Activated CD4-positive, alpha-beta T cell treated with anti-CD3 and anti-CD28 coated beads, Interleukin-2, amount 50 U/mL, for 48 hours (primary cell): ENCODE data around the gene KLHL21.
A peak's percentile ranks its signal among the peaks of the same experiment; 100 is the strongest.

ENCODE experiments used
- DNase-seq, 2 experiments: peaks; one replicate each; pipeline ENCODE4 v3.0.0-alpha.2; 2020

Gene KLHL21

DNA sequence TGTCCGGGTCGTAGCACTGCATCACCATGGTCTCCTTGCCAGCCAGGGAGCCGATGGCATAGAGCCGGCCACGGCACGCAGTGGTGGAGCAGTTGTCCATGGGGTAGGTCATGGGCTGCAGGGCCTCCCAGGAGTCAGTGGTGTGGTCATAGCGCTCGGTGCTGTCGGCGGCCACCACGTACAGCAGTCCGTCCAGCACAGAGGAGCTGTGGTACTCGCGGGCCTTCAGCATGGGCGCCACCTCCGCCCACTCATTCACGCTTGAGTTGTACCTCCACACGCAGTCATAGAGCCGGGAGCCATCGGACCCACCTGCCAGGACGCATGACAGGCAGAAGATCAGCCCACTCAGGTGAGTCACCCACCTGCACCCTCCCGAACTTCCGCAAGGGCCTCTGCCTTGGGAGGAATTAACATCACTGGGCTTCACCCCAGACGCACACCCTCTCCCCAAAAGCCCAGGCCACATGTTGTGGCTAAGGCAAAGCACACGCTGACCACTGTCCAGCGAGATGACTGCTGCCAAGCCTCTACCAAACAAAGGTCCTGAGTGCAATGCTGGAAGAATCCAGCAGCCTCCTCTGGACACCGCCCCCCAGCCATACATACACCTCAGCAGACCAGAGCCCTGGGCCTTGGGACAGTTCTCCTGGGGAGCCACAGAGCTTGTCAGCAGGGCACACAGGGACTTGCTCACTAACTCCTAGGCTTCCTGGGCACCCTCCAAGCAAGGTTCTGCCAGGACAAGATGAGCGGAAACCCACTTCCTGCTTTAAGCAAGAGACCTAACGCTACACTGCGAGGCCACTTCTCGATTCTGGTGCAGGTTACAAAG, 3.3 kb downstream of the KLHL21 start:
- DNase-seq, result peak; percentile 57 to 63

DNA sequence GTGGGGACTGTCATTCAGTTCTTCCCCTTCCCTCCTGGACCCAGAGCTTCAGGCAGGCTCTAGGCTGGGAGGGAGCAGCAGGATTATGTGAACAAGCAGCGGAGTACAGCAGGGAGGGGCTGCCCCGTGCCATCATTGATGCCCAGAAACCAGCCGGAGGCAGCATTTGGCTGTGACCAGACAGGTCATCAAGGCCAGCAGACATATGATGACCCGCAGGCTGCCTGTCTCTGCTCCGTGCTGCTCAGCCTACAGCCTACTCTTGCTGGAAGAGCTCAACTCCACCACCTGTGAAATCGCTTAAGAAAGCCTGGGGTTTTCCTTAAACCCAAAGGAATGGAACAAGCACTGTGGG, 4.9 kb downstream of the KLHL21 start:
- DNase-seq, result no peak

DNA sequence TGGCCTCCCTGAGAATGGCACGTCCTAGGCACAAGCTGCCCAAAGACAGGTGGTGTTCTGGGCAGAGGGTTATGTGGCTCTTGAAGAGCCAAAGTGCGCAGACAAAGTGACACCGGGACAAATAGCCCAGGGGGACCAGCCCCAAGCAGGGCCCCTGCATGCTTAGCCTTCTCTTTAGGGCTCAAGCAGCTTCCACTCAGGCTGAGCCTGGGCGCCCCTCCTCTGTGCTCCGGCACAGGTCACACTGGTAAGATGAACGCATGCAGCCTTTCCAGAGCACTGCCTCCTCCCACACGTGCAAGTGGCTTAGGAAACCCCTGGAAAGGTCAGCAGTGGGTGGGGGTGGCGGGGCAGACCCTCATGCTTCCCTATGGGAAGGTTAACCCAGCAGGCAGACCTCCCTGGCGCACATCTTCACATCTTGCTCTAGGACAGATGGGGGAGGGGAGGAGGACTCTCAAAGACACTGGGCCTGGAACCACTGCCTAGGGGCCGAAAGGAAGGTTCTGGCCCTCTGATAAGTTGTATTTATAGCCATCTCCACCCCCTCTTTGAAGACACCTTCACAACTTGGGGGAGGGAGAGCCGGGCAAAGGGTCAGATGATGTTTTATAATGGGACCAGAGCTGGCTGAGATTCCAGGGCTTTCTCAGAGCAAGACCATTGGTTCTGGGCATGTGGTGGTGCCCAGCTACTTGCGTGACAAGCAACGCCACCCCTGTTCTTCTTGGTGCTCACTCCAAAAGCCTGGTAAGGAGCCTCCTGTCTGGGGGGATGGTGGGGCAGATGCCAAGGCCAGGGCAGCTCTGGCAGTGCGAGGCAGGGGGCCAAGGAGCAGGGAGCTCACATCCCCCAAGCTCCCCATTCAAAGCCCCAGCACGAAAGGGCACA, 5.5 kb downstream of the KLHL21 start:
- no peak for DNase-seq

DNA sequence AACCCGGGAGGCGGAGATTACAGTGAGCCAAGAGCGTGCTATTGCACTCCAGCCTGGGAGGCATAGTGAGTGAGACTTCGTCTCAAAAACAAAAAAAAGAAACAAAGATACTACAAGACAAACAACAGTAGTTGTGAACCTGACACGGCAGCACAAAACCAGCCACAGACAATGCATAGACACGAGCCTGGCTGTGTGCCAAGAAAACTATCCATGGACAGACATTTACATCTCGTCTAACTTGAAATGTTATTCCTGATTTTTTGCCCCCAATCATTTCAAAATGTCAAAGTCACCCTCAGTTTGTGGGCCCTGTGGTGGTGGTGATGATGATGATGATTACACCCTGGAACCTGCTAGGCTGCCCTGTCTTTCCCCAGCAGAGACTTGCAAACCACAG, 6.3 kb downstream of the KLHL21 start:
- no peak for DNase-seq

DNA sequence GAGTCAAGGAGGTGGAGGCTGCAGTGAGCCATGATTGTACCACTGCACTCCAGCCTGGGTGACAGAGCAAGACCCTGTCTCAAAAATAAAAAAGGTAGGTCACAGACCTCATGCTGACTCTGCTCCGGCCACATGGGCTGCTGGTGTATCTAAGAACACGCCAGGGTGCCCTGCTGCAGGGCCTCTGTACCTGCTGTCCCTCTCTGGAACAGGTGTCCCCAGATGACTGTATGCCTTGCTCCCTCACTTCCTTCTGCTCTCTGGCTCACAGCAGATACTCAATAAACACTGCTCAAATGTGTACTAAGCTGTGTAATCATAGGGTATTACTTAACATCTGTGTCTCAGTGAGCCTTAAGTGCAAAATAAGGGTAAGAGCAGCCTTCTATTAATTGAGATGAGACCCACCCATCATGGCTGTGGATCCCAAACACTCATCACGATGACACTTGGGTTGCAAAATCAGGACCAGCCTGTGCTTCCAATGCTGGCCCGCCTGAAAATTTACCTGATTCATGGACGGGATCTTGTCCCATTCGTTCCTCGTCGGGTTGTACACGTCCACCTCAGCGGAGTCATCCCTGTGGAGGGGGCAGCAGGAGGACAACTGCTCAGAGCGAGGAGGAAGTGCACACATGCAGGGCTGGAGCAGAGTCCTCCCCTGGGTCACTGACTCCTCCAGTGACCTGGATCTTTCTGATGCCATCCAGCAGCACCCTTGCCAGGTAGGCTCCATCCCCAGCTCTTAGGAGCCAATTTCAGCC, 7.5 kb downstream of the KLHL21 start:
- DNase-seq, result no peak

DNA sequence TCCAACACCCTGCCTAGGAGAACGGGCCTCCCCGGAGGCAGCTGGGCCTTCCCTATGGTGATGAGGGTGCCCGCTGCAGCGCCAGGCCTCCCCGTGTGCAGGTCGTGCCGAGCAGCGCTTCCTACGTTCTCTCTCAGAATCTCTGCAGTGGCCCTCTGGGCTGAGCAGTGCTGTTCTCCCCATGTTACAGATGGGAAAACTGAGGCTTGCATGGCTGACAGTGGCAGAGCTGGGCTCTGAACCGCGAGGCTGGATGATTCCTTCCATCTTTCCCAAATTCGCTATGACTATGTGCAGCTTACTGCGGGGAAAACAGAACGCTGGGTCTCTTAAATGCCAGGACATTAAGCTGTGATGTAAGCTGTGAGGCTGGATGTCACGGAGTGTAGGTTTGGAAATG, 8.9 kb downstream of the KLHL21 start:
- DNase-seq, result no peak

DNA sequence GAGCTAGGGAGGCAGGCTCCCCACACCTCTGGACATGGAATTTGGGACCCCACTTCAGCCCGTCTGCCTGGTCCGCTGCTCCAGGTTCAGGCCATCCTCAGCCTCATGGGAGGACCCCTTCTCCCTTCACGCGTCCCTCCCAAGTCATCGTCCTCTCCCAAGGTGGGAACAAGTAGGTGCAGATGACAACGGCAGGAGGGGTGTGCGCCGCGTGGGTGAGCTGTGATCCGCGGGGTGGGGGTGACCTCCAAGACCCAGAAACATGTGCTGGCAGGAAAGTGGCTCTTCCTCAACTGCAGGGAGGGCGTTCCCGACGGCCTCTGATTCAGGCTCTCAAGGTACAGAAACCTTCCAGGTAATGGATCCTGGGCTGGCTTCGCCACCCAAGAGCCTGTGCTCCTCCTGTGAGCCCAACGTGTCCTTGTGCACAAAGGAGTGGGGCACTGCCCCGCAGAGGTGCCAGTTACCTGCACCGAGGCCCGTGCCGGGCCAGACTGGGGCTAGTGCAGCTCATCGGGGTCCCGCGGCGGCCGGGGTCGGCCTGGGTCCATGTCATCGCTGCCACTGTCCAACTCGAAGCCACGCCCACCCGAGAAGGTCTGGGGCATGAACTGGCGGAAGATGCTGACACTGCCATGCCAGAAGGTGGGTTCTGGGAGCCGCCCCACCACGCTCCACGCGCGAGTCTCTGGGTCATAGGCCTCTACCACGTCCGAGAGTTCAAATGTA, 9.6 kb downstream of the KLHL21 start:
- no peak for DNase-seq

DNA sequence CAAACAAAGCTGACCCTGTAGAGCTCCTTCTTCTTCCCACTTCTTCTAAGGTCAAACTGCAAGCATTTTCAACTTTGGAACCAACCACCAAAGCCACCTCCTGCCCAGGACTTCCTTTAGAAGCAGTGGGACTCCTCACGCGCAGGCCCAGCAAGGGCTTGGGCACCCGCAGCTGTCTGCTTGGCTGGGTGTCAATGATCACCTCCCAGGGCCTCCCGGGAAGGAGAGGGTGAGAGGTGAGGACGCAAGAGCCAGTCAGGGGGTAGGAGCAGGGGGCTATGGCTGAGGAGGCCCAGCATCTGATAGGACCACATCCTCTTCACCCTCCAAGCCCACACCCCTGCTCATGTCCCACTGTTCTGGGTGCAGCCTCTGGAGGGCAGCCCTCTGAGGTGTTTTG, 10.2 kb downstream of the KLHL21 start:
- DNase-seq, result no peak

DNA sequence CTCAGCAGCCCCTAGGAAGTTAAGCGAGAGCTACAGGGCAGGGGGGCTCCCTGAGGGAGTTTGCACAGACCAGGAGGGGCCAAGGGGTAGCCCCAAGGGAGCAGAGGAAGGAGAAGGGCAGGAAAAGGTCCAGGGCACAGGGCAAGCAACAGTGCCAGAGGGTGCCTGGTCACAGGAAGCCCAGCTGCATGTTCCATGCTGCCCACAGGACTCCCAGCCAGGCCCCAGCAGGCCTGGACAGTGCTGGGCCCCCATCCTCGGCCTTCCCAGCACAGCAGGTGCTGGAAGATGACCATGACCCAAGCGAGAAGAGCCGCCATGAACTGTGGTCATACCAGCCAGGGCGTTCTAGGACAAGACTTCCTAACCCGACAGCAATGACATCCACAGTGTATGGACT, 11.0 kb downstream of the KLHL21 start:
- DNase-seq, result no peak

DNA sequence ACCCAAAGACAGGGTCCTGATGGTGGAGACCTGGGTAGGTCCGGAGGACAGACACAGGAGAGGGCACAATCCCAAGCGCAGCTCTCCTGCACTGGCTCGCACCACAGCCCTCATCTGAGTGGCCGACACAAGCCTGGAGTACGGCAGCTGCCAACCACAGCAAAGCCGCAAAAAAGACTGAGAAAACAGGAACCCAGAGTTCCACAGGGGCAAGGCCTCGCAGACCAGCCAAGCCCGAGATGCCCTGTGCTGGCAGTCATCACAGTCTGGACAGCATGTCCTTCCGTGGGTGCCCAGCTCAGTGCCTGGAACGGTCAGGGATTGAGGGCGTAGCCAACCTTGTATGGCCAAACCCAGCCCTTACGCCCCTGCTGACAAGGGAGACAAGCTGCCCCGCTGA, 11.4 kb downstream of the KLHL21 start:
- DNase-seq, result no peak

DNA sequence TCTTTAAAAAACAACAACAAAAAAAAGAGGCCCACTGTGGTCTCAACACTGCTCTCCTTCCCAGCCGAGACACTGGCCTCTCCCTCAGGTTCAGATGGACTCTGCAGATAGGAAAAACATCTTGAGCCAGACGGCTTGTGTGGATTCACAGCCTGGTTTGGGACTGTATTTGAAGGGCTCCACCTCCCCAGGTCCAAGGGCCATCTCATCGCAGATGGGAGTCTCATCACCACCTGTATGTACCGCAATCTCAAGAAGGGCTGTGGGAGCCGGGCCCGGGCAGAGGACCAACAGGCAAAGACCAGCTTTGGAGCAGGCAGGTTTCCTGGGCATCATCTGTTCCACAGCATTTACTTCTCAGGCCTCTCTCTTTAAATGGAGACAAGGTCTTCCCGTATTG, 12.6 kb downstream of the KLHL21 start:
- no peak for DNase-seq

DNA sequence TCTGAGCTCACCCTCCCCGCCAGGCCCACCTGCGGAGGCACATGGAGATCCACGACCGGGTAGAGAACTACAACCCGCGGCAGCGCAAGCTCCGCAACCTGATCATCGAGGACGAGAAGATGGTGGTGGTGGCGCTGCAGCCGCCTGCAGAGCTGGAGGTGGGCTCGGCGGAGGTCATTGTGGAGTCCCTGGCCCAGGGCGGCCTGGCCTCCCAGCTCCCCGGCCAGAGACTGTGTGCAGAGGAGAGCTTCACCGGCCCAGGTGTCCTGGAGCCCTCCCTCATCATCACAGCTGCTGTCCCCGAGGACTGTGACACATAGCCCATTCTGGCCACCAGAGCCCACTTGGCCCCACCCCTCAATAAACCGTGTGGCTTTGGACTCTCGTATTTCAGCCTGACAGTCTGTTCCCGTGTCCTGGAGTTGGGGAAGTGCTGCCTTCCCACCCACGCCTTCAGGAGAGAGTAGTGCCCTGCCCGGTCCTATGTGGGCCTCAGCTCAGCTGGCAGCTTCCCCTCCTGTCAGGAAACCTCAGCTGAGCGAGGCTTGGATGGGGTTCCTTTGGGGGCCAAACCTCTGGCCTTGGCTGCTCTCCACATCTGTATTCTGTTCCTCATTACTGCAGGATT, 13.7 kb downstream of the KLHL21 start:
- no peak for DNase-seq

DNA sequence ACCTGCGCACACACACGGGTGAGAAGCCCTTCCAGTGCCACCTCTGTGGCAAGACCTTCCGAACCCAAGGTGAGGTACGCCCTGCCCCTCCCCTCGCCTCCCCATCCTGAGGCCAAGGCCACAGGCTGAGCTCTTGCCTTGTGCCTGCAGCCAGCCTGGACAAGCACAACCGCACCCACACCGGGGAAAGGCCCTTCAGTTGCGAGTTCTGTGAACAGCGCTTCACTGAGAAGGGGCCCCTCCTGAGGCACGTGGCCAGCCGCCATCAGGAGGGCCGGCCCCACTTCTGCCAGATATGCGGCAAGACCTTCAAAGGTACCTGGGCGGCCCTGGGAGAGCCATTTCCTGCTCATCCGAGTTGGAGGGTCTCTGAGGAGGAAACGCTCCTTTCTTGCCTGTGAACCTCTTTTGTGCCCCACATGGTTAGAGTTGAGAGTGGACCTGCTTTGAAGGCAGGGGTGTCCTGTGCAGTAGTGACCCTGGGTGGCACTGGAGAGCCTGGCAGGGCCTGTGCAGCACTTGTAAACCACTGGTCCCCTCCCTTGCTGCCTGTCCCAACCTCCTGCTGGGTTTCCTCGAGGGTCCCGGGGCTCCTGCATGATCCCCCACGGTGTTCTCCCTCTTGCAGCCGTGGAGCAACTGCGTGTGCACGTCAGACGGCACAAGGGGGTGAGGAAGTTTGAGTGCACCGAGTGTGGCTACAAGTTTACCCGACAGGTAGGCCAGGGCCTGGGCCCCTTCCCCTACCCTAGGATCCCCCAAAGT, 14.4 kb downstream of the KLHL21 start:
- DNase-seq, result no peak

DNA sequence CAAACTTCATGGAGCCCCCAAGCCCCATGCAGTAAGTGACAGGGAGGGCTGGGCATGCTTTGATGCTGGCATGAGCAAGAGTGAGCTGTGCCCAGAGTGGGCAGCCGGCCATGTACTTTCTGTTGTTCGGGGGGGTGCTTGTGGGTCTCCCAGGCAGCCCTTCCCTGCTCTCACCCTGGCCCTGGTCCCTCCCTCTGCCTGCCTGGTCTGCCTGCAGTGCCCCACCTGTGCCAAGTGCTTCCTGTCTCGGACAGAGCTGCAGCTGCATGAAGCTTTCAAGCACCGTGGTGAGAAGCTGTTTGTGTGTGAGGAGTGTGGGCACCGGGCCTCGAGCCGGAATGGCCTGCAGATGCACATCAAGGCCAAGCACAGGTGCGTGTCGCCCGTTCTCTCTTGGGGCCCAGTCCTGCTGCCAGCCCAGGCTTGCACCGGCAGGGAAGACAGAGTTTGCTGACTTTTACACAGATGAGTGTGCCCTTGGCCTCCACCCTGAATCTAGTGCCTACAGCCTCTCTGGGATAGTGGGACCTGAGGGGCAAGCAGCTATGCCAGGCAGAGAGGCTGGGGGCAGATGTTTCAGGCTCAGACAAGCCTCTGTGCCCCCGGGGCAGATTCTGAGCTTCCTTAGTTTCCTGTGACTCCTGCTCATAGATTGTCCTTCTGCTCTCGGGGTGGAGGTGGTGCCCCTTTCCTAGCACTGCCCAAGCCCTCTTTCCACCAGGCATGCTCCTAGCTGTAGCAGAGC, 15.2 kb downstream of the KLHL21 start:
- no peak for DNase-seq

DNA sequence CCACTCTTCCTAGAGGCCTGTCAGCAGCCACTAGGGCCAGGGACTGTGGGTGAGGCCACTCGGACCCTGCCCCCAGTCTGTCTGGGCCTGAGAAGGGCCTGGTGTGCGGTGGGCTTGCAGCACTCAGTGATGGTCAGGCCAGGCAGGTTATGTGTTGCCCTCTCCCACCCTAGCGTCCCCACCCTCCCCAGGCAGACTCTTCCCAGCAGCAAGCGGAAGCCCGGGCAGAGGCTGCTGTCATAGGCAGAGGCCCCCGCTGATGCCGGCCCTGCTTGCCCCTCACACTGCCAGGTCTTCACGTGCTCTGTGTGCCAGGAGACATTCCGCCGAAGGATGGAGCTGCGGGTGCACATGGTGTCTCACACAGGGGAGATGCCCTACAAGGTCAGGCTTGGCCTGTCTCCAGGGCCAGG, 16.3 kb downstream of the KLHL21 start:
- DNase-seq, result no peak

DNA sequence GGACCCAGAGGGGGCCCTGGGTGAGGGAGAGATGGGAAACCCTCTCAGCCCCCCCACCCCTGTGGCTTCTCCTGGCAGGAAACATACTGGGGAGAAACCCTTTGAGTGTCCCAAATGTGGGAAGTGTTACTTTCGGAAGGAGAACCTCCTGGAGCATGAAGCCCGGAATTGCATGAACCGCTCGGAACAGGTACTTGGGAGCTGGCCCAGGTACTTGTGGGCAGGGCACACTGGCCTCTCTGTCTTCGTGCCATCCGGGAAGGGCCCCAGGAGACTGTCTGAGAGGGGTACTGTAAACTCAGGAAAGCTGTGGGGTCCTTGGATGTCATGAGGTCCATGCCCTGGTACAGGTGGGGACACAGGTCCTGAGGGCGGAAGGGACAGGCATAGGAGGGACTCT, 16.8 kb downstream of the KLHL21 start:
- no peak for DNase-seq

DNA sequence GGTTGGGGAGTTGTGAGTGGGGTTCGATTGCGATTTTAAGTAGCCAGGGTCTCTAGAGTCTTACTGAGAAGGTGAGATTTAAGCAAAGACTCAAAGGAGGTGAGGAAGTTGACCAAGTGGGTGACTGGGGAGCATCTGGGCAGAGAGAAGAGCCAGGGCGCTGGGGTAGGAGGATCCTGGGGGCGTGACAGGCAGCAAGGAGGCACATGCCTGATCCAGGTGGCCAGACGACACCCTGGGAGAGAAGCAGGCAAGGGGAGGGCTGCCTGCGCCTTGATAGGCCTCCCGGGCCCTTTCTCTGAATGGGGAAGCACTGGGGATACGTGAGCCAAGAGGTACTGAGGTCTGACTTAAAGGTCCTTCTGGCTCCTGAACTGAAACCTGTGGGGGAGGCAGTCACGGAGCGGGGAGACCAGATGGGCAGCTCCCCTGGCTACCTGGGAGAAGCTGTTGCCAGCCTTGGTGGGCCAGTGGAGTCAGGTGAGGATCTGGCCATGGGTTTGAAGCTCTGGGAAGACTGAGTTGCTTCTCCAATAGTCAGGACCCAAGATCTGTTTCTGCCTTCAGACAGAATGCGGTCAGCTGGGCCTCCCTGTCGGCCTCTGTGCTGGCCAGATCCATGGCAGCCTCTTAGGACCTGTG, 17.5 kb downstream of the KLHL21 start:
- no peak for DNase-seq

DNA sequence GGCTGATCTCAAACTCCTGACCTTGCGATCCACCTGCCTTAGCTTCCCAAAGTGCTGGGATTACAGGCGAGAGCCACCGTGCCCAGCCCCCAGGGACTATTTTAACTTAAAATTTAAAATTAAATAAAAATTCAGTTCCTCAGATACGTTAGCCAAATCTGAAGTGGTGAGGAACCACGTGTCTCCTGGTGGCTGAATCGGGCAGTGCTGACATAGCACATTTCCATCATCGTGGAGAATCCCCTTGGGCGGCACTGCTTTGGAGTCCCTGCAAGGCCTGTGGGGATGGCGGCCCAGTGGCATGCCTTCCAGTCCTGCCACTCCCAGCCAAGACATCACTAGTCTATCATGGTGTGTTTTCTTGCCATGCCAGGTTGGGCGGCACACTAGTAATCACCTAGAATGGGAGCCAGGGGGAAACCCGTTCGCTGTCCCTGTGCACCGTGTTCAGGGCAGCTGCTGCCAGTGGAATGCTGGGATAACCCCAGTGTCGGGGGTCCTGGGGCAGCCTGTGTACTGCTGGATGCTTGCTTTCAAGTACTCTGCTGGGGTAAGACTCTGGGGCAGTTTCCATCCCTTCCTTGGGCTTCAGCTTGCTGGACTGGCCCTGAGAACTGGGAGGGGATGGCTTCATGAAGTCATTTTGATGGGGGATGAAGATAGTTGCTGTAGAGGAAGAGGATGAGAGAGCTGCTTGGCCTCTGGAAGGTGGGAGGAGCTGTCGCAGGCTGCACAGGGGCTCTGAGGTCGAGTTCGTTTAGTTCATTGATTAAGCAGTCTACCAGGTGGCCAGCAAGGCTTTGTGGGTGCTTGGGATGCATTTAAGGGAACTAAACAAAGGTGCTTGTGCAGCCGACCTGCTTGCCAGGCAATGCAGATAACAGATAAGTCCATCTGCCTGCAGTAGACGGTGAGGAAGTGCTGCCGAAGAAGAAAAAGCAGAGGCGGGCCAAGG, 18.3 kb downstream of the KLHL21 start:
- no peak for DNase-seq

DNA sequence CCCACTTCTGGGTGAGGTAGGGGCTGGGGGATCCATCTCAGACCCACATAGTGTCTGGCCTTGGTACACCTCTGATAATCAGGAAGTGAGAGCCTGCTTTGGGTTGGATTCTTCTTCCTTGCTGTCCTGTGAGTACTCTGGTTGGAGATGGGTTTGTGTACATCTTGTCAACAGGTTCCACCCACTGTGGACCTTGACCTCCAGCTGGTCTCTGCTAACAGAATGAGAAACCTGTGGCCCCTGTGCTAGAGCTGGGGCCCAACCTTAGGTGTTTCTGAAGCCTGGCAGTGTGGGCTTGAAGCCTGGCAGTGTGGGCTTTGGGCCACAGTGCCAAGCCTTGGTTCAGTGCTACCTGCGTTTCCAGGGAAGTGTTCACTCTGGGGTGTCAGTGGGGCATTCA, 20.3 kb downstream of the KLHL21 start:
- no peak for DNase-seq
